Prostate gland (tissue), 2 donors: Measurements from ENCODE around the gene HBD. TPM values are rescaled to one million over a fixed set of nuclear protein-coding genes. Genes with fewer than 3 reads are reported as not detected.

Source experiments
- DNase-seq: peaks from one replicate; pipeline ENCODE4 v3.0.0-alpha.2; 2019; ENCODE audit warnings: low spot score
- H3K27ac ChIP-seq, 2 donors: fragments of 200-600 bp; sonication (generic); 2 replicates each; pipeline ENCODE4 v1.5.1; 2017 to 2019
- H3K27me3 ChIP-seq: fragments of 200-600 bp; sonication (generic); replicated peaks from 2 replicates; pipeline ENCODE4 v1.5.1; 2019; ENCODE audit not compliant: insufficient read depth
- H3K36me3 ChIP-seq, 2 donors: fragments of 200-600 bp; sonication (generic); 1 replicate in 1 of 2; 2 replicates in 1 of 2; pipeline versions ENCODE4 v1.5.1 to v1.8.1; 2017 to 2019
- H3K4me1 ChIP-seq: fragments of 200-600 bp; sonication (generic); replicated peaks from 2 replicates; pipeline ENCODE4 v1.5.1; 2019
- H3K4me3 ChIP-seq, 2 donors: fragments of 200-600 bp; sonication (generic); 2 replicates each; pipeline ENCODE4 v1.5.1; 2017 to 2019
- H3K9me3 ChIP-seq: fragments of 200-600 bp; sonication (generic); 2 replicates; pipeline ENCODE4 v1.5.1; 2017
- CTCF ChIP-seq, 4 experiments: fragments of 200-600 bp in 2 of 4; fragments of 450-650 bp in 2 of 4; sonication (generic) in 2 of 4; IDR thresholded peaks; 1 replicate in 3 of 4; 2 replicates in 1 of 4; pipeline ENCODE4 v1.5.1; 2016 to 2019; ENCODE audit warnings: antibody characterized with exemption in 4 of 4, mild to moderate bottlenecking in 2 of 4, moderate library complexity in 2 of 4
- POLR2A ChIP-seq: fragments of 450-650 bp; IDR thresholded peaks from one replicate; pipeline ENCODE4 v1.6.1; 2016; ENCODE audit warnings: antibody characterized with exemption, mild to moderate bottlenecking
- POLR2AphosphoS5 ChIP-seq: sonication (generic); formaldehyde crosslinking; IDR thresholded peaks from one replicate; pipeline ENCODE4 v1.6.1; 2017; ENCODE audit warnings: antibody characterized with exemption
- WGBS: methylation state at CpG from one replicate; pipeline ENCODE4 v1.1.5; 2018; 5-methylcytosine and 5-hydroxymethylcytosine counted together
- intact Hi-C: fragments of 100-400 bp; cut with DNase I; formaldehyde crosslinking; loops from one replicate; pipeline ENCODE4 v1.14.2; 2022
- total RNA-seq, 2 donors: library from RNA; depleted of rRNA; stranded (reverse); fragments of >200 nt; gene quantifications; one replicate each; pipeline ENCODE4 v1.1.0, GENCODE V29; 2016

HBD gene
- total RNA-seq, 2 donors from 2014 or later = not detected

GRCh38 chr11:5247472-5248192, 13.3 kb upstream of the HBD start:
- Histone ChIP-seq H3K27ac (no peak overlapping the region), H3K27me3 (no peaks in the 10 kb centered on the region), H3K36me3 (no peaks in the 10 kb centered on the region), H3K4me3 (no peak overlapping the region), H3K9me3 (no peaks in the 10 kb centered on the region), H3K4me1 (no peaks in the 10 kb centered on the region)
- DNase-seq = no peak
- intact Hi-C loops = no loop called here
- TF ChIP-seq CTCF (IDR thresholded peaks at IDR 0.05) = no peak
- no peak for TF ChIP-seq POLR2A
- no peak for TF ChIP-seq POLR2AphosphoS5
- WGBS = 76% methylated on average over 3 of the region's 3 CpGs

GRCh38 chr11:5246772-5247471, 12.6 kb upstream of the HBD start:
- TF ChIP-seq POLR2AphosphoS5 (no peak), POLR2A (no peak), CTCF (IDR thresholded peaks at IDR 0.05) (no peak)
- no peak for DNase-seq
- WGBS = 76% methylated on average over 6 of the region's 6 CpGs
- Histone ChIP-seq H3K4me3 (no peak overlapping the region), H3K9me3 (no peaks in the 10 kb centered on the region), H3K27me3 (no peaks in the 10 kb centered on the region), H3K4me1 (no peaks in the 10 kb centered on the region), H3K27ac (no peak overlapping the region), H3K36me3 (no peaks in the 10 kb centered on the region)
- intact Hi-C loops = no loop called here

GRCh38 chr11:5245155-5245554, 10.9 kb upstream of the HBD start:
- no peaks in the 10 kb centered on the region for H3K9me3 ChIP-seq
- intact Hi-C loops = no loop called here
- 83% methylated on average over 2 of the region's 2 CpGs for WGBS
- no peak overlapping the region for H3K27ac ChIP-seq
- no peak for DNase-seq
- no peaks in the 10 kb centered on the region for H3K4me1 ChIP-seq
- no peaks in the 10 kb centered on the region for H3K36me3 ChIP-seq
- no peak for TF ChIP-seq POLR2A
- no peak for TF ChIP-seq POLR2AphosphoS5
- TF ChIP-seq CTCF (IDR thresholded peaks at IDR 0.05) = no peak
- no peaks in the 10 kb centered on the region for H3K27me3 ChIP-seq
- H3K4me3 ChIP-seq = no peak overlapping the region

GRCh38 chr11:5243816-5244180, 9.5 kb upstream of the HBD start:
- intact Hi-C loops = no loop called here
- 90% methylated on average over 4 of the region's 4 CpGs for WGBS
- Histone ChIP-seq H3K4me3 (no peak overlapping the region), H3K27me3 (no peaks in the 10 kb centered on the region), H3K4me1 (no peaks in the 10 kb centered on the region), H3K36me3 (no peaks in the 10 kb centered on the region), H3K9me3 (no peaks in the 10 kb centered on the region), H3K27ac (no peak overlapping the region)
- no peak for TF ChIP-seq POLR2A
- no peak for TF ChIP-seq CTCF (IDR thresholded peaks at IDR 0.05)
- no peak for TF ChIP-seq POLR2AphosphoS5
- DNase-seq = no peak
